T47D (cell line): Measurements from ENCODE around the gene SPDYE6.
"Not testable (repeated sequence)": the region's sequence is repeated elsewhere in the genome, so short reads cannot be mapped to it uniquely, and the experiment has no call there.

Source experiments
- DNase-seq, 2 experiments: peaks; one replicate each; pipeline versions ENCODE4 v3.0.0 to v3.0.0-alpha.2; 2011 to 2012; ENCODE audit warnings: low read depth in 1 of 2, low spot score in 1 of 2
- JUND ChIP-seq: IDR thresholded peaks from 2 replicates; pipeline ENCODE4 v1.6.1; 2012; ENCODE audit warnings: low read depth
- in situ Hi-C: cut with HindIII; loops from 2 replicates; pipeline ENCODE4 v1.10.0; 2016; ENCODE audit warnings: low sequenced_read_pairs, low pct_unique_long_range_greater_than_20kb

SPDYE6 gene

GRCh38 chr7:102356344-102356743 lies at the start of gene SPDYE6:
Gene SPDYE6 (minus strand): TSS chr7:102356444. CDS start chr7:102356023, 421 bp downstream.
- in situ Hi-C loops, DNase-seq: not testable (repeated sequence)

- DNase-seq, in situ Hi-C loops: not testable (repeated sequence)
Observed at GRCh38 chr7:102404862-102405188, 48.6 kb upstream of the SPDYE6 start.

- no peak for TF ChIP-seq JUND
- in situ Hi-C loops, result no loop called here
- peak in 1 of 2 experiments; percentile 65 for DNase-seq
Observed at GRCh38 chr7:102404005-102404861, 48.0 kb upstream of the SPDYE6 start.

- in situ Hi-C loops, result no loop called here
- no peak for TF ChIP-seq JUND
- DNase-seq, result no peak
Observed at GRCh38 chr7:102403563-102403962, 47.3 kb upstream of the SPDYE6 start.

- no peak for TF ChIP-seq JUND
- in situ Hi-C loops, result no loop called here
- DNase-seq, result no peak
Observed at GRCh38 chr7:102400360-102400759, 44.1 kb upstream of the SPDYE6 start.

- TF ChIP-seq JUND, result no peak
- no peak for DNase-seq
- in situ Hi-C loops, result no loop called here
Observed at GRCh38 chr7:102398543-102398942, 42.3 kb upstream of the SPDYE6 start.

GRCh38 chr7:102396710-102397019 lies 40.4 kb upstream of the SPDYE6 start:
- no peak for DNase-seq
- TF ChIP-seq JUND, result no peak
- in situ Hi-C loops, result no loop called here

GRCh38 chr7:102395873-102396709 lies 39.8 kb upstream of the SPDYE6 start, which contains the start of gene PRKRIP1:
Gene PRKRIP1 (plus strand): TSS chr7:102396363. CDS start chr7:102396412, 49 bp downstream.
- no peak for TF ChIP-seq JUND
- in situ Hi-C loops, result no loop called here
- peak; percentile 61 to 91 for DNase-seq

- DNase-seq, result no peak
- TF ChIP-seq JUND, result no peak
- in situ Hi-C loops, result no loop called here
Observed at GRCh38 chr7:102395592-102395872, 39.3 kb upstream of the SPDYE6 start.

GRCh38 chr7:102393467-102393866 lies 37.2 kb upstream of the SPDYE6 start:
- in situ Hi-C loops, result no loop called here
- no peak for DNase-seq
- TF ChIP-seq JUND, result no peak

GRCh38 chr7:102392330-102392729 lies 36.1 kb upstream of the SPDYE6 start:
- no peak for TF ChIP-seq JUND
- no peak for DNase-seq
- in situ Hi-C loops, result no loop called here

GRCh38 chr7:102390697-102391484 lies 34.6 kb upstream of the SPDYE6 start:
- in situ Hi-C loops, result no loop called here
- TF ChIP-seq JUND, result no peak
- peak in 1 of 2 experiments; percentile 80 for DNase-seq

GRCh38 chr7:102389810-102390209 lies 33.6 kb upstream of the SPDYE6 start:
- DNase-seq, result no peak
- in situ Hi-C loops, result no loop called here
- TF ChIP-seq JUND, result no peak
